HG03354 (cell line): ENCODE results near the gene CELF2.

ENCODE experiments used
- ATAC-seq: cut with Tn5 transposase; IDR thresholded peaks from one replicate; pipeline ENCODE4 v1.9.1; 2021; ENCODE audit warnings: mild to moderate bottlenecking; ENCODE audit not compliant: unreplicated experiment, poor library complexity, severe bottlenecking

The CELF2 gene

DNA sequence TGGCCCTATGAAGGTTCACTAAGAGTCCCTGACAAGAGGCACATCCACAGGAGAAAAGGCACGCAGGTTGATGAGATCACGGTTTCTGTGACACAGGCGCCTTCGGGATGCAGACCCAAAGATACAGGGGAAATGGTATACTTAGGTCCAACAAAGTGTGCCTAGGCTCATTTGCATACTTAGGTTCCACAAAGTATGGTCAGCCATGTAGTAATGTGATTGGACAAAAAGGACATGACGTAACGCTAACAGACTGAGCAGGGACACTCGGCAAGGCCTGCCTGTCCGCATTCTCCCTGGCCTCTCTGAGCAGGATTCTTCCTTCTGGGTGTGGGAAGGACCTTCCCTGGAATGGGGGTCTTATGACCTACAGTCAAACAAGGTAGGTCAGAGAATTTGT is 190.6 kb downstream of the CELF2 start:
- no peak for ATAC-seq

DNA sequence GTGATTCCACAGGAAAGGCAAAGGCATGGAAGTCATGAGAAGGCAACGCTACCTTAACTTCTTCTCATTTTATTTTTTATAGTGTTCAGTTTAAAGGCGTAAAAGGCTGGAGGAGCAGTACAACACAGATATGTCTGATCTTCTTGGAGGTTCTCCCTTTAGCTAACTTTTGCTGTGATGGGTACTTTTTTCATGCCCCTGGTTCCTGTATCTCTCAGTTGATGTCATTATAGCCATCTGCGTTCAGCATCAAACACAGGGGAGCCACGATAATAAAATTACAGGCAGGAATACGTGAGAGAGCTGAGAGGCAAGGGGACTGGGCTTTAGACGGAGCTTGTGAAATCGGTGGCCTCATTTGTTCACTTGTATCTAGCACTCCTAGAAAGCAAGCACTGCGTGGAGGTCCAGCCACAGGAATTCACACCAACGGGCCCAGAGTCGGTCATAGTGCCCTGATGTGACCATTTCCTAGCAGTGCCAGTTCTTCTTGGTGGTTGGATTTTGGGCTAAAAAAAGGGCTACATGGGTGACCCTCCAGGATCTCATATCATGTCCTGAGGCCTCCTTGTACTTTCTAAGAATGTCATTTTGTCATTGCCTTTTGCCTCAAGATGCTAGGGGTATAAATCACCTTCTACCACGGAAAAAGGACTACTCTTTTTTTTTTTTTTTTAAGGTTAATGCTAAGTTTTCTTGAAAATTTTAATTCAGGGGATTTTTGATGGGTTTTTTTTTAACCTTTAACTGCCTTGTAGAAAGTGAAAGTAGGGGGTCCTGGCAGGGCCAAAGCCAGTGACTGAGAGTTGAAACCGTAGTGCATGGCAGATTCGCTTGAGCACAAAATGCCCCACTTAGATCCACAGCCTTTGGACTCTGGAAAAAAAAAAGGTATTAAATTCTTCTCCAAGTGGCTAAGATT is 191.5 kb downstream of the CELF2 start:
- ATAC-seq, result peak; percentile 69

DNA sequence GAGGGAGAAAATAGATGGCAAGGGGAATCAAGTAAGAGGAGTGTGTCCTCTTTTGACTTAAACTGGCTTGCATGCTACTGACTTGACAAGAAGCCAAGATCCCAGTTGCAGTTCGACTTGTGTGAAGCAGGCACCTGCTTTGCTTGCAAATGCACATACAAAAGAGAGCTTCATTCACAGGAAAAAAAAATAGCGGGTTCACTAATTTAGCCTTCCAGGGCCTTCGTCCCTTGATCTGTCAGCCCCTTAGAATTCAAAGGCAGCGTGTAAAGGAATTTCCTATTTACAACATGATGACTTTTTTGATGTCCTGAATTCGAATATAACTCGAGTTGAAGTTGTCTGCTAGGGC is 192.1 kb downstream of the CELF2 start:
- peak; percentile 38 for ATAC-seq

DNA sequence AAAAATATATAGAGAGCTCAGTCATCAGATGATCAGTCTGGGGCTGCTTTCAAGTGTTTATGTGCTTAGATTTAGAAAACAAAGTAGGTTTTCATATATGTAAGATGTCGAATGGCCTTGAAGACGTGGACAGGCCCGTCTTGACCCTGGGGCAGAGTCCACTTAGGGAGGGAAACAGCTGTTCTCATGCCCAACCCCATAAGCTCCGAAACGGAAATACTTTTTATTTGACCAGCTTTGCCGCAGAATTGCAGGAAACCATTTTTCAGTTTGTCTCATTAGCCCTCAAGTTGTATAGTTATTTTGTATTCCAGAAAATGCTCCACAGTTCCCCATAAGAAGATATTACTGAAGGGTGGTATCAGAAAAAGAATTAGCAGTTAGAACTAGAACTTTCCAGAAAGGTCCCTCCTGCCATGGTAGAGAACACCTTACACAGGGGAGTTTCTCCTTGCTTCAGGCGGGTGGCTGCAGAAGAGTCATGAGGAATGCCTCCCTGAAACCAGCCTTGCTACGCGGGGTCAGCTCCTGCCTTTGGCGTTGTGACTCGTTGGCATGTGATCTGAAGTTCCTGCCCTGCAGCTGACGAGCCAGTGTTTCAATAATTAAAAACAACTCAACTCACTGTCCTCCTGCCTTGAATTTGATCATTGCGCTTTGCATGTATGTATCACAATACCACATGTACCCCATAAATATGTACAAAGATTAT is 192.7 kb downstream of the CELF2 start:
- peak; percentile 24 for ATAC-seq

DNA sequence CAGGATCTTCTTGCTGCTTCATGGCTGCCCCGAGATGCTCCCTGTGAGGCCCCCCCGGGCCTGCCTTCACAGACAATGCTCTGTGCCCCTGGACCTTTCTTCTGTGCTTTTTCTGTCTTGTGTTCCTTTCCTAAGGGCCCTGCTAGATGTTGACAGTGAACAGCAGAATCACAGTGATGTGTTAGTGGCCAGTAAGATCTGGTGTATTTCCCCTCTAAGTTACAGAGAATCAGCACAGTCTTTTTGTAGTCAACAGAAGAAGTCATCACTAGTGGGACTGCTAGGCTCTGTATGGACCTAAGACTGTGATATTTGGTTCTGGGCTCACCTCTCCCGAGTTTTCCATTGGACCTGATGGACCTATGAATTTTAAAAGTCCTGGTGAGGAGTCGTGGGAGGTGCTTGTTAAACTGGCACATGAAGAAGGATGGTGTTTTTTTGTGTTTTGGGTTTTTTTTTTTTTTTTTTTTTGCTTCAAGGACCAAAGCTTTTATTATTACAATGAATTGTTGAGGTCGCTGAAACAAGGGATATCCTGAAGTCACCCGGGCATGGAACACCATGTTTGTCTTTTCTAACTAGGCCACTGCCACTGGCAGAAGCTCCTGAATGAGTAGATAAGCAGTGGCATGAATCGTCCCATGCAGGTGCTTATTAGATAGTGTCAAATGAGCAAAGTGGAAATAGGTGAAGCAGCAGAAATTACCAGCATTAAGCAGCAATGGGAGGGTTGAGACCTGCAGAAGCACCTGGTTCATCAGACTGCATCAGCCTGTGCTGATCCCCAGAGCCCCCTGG is 194.8 kb downstream of the CELF2 start:
- ATAC-seq, result no peak

DNA sequence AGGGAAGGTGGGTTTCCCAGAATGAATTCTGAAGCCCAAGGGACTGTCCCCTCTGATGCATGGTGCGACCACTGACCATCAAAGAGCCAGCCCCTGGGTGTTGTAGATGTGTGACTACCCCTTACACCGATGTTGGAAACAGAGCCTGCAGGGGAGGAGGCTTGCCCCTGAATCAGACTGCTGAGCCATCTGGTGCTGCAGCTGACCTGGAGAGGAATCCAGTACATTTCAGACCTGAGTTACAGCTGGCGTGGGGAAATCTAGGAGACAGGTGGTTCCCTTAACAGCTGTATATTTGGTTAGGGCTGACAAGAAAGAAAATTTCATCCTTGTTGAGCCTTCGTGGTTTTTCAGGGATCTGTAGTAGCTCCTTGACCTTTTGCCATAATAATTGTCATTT is 195.5 kb downstream of the CELF2 start:
- no peak for ATAC-seq

DNA sequence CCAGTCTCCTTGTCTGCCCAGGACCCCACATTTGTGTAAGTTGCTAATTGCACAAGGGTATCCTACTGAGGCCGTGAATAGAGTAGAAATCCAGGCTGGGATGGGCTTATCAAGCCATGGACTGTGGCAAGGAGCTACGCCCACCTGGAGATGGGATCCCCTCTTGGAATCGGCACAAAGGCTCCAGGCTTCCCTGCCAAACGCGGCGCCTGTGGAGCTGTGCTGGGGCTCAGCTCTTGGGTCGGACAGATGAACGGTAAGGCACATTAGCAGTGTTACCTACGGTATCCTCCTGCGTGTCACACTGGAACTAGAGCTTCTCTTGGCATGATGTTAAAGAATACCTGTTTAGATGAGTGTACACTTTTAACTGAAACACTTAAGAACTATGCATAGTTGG is 196.7 kb downstream of the CELF2 start:
- ATAC-seq, result no peak

DNA sequence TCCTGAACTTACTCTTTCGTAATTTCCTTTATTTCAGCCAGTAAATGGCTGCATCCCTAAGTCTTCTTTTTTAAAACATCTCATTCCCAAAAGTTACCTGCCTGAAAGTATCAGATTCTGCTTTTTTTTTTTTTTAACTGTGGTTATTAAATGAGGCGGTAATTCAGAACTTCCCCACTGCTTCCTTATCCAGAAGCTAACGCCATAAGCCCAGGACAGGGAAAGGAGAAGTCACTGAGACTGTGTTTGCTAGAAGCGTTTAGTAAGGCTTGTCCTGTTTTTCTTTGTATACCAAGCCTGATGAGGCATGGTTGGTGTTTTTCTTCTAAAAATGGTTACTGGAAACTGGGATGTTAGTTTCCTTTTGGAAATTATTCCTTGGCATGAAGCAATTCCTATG is 197.8 kb downstream of the CELF2 start:
- no peak for ATAC-seq

DNA sequence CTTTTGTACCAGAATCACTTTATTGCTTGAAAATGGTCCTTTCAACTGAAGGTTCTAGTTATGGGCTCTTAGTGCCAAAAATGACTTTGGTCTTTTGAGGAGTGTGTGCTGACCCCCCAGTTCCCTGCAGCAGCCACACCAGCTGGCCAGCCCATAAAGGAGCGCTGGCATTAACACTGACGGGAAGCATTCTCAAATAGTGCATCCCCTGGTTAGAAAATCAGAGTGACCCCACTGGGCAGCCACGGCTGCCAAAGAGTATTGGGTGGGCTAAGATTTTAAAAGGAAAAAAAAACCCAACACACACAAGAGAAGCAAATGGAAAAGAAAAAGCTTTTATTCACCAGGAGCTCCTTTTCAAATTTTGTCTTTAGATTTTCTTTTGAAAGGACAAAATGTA is 199.8 kb downstream of the CELF2 start:
- ATAC-seq, result no peak

DNA sequence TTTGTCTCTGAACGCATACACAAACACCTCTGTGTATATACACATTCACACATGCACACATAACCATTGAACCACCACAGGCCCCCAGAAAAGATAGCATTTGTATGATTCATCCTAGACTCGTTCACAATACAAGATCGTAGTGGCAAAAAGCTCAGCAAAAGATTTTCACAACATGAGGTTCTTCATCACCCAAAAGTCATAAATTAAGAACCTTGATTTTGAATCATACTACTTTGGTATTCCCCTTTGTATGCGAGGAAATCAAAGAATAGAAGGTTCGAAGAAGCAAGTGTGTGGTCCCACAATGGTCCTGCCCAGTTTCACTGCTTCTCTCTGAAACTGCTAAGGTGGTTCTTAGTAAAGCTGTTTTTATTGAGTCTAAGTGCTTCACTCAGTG is 200.7 kb downstream of the CELF2 start:
- no peak for ATAC-seq

DNA sequence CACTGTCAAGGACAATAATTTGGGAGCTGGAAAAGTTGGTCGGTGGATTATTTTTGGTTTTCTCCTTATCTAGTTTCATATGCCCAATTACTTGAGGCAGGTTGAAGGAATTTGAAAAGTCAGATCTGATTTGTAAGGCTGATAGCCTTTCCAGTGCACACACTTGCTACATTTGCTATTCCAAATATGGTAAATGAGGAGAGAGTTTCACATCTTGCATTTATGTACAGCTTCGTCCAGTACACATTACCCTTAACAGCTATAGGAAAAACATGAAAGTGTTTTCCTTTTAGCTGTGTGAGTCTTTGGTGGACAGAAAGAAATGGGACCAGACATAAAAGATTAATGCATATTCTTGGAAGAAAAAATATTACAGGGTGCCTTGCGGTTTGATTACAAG is 201.8 kb downstream of the CELF2 start:
- ATAC-seq, result no peak

DNA sequence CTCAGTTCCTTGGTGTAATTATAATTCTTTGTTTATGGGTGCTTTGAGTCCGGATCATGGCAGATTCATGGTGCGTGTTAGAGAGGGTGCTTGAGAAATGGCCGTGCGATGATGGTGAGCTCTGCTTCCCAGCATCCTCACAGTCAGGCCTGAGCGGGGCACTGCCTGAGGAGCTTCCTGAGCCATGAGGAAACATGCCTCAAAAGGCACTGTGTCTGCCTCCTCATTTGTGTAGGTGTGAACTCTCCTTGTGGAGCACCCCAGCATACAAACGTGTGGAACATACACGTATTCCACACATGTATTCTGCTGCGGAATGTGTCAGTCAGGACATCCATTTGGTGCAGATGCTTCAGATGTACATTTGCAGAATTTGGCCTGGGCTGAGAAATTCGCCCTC is 205.4 kb downstream of the CELF2 start:
- no peak for ATAC-seq

DNA sequence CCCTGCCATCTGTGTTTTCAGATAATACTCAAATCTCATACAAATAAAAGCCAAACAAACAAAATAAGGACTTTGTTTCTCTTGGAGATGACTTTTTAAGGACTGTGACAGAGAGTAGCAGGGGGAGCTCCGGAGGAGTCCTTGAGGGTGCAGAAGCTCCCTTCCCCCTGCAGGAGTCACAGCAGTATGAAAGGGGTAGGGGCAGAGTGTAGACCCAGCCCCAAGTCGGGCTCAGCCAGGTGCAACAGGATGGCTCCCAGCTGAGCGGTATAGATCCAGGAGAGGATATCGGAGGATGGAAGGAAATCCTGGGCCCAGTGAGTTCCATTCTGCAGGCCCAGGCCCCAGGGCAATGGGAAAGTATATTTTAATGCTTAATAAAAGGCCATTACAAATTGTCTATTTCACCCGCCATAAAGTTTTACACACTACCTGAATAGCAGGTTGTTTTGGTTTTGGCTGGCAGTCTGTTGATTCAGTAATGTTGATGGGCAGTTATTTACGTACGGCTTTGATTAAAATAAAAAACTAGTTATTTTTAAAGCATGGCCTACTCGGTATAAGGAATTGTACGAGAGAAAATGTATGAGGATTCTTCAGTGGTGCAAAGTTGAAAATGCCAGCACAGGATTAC is 206.0 kb downstream of the CELF2 start:
- ATAC-seq, result no peak

DNA sequence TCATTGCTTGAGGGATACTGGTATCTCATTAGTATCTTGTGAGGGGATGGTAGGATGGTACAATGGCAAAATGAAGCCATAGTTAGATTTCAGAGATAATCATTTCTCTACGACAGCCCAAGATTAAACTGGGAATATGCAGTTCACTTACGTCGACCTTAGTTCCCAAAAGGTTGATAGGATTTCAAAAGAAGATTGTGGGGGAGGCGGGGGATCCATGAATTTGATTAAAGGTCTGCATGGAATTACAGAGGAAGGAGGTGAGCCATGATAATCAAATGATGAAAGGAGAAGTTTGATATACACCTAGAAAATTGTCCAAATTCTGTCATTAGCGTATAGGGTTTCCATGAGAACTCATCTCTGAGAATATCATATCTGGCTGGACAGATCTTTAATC is 206.6 kb downstream of the CELF2 start:
- no peak for ATAC-seq

DNA sequence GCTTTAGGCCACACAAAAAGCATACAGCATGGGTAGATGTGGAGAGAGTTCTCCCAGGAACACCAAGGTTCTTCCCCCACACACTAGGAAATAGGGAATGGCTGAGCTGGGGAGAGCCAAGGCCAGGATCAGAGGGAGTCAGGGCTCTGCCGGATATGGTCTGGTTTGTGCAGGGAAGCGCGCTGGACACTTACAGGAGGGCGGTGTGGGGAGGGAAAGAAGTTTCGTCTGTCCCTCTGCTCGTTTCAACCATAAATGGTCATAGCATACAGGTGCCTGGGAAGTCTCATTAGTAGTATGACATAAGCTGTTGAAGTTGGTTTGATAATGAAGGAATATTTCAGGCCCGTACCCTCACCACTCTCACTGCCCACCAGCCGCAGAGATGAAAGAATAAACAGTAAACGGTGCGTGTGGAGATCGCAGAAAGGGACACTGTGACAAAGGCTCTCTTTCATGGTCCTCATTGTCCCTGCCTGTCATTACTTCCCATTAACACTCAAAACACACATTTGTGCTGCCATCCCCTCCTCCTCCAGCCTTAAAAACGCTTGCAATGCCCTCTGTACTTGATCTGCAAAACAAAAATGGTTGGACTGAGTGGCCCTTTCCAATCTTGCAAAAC is 207.2 kb downstream of the CELF2 start:
- no peak for ATAC-seq

DNA sequence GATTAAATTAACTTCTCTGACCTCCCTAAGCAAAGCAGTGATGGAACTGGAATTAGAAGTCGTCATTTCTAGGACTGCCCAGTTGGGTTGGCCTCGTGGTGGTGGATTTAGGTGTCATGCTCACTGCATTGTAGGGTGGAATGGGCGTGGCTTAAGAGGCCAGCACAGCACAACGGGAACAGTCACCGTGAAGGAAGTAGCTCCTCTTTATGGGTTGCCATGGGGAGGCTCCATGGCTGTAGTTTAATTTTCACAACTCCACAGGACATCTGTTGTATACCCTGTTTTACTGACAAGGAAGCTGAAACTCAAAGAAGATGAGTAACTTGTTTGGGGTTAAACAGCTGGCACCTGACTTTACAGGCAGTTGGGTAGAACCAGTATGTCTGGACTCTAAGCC is 208.3 kb downstream of the CELF2 start:
- peak; percentile 69 for ATAC-seq

DNA sequence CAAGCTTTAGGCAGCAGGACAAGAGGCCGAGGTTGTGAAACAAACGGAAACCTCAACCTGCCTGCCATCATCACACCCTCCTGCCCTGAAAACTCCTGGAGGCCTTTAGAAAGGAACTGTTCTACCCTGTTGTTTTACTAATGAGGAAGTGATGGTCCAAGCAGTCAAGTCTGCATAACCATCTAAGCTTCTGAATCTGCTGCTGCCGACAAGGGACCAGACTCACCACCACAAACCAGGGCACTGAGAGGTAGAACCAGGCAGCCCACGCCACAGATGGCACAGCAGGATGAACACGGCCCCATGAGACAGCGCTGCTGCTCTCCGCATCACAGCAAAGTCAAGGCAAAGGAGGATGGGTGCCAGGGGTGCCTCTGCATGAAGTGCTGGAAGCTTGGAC is 209.4 kb downstream of the CELF2 start:
- peak; percentile 49 for ATAC-seq

DNA sequence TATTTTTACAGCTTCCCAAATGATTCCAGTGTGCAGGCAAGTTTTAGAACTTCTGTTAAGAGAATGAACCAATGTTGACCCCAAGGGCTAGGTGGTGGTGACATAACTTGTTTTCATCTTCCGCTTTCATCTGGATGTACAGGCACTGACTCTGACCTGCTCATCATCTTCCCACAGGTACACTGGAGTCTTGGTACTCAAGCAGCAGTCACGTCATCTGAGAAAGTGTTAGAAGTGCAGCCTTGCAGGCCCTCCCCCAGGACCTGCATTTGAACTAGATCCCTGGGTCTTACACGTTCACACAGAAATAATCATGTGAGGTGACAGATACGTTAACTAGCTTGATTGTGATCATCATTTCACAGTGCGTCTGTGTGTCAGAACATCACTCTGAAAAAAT is 212.2 kb downstream of the CELF2 start:
- ATAC-seq, result no peak

DNA sequence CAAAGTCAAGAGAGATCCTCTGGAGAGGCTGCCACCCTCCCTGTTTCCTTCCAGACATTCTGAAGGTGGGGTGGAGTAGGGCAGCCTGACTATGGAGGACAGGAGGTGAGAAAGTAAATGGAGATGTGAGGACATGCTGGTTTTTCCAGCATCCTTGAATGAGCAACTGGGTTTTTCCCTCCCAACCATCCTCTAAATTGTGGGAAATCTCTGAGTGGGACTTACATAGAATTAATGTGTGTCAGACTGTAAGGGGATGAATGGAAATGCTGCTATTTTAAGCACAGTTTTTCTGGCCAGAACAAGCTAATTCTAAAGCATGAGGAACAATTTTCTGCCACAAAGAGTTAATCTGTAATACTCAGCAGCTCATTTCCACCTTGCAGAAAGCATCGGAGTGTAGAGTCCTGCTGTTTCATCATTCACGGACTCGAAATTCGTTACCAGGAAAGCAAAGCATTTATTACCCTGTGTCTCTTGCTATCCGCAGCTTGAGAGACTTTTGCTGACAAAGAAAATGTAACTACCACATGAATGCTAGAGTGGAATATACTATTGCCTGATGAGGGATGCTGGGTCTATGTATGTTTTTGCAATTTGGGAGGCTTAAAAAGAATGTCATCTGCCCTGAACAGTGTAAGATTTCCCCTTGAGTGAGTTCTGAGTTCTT is 213.0 kb downstream of the CELF2 start:
- no peak for ATAC-seq
